Uterus (tissue), 2 donors: ENCODE measurements around the gene EED.

ENCODE experiments used
- POLR2A ChIP-seq, 2 donors: fragments of 450-650 bp; IDR thresholded peaks; one replicate each; pipeline ENCODE4 v1.6.1; 2016; ENCODE audit warnings: antibody characterized with exemption in 2 of 2, mild to moderate bottlenecking in 1 of 2, moderate library complexity in 1 of 2
- TF ChIP-seq, protein P1 (sequence below), 4 experiments: fragments of 200-600 bp in 2 of 4; fragments of 450-650 bp in 2 of 4; sonication (generic) in 2 of 4; IDR thresholded peaks; one replicate each; pipeline ENCODE4 v1.5.1; 2016 to 2019; ENCODE audit warnings: antibody characterized with exemption in 4 of 4, mild to moderate bottlenecking in 2 of 4, moderate library complexity in 1 of 4

- TF ChIP-seq, protein P1, sequence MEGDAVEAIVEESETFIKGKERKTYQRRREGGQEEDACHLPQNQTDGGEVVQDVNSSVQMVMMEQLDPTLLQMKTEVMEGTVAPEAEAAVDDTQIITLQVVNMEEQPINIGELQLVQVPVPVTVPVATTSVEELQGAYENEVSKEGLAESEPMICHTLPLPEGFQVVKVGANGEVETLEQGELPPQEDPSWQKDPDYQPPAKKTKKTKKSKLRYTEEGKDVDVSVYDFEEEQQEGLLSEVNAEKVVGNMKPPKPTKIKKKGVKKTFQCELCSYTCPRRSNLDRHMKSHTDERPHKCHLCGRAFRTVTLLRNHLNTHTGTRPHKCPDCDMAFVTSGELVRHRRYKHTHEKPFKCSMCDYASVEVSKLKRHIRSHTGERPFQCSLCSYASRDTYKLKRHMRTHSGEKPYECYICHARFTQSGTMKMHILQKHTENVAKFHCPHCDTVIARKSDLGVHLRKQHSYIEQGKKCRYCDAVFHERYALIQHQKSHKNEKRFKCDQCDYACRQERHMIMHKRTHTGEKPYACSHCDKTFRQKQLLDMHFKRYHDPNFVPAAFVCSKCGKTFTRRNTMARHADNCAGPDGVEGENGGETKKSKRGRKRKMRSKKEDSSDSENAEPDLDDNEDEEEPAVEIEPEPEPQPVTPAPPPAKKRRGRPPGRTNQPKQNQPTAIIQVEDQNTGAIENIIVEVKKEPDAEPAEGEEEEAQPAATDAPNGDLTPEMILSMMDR (IDR thresholded peaks at IDR 0.05) = no peak
- no peak for TF ChIP-seq POLR2A (IDR thresholded peaks at IDR 0.05)
Measured at GRCh38 chr11:86294026-86294425, 49.5 kb downstream of the EED start.
